Umbilical cord (tissue), 2 donors: ENCODE measurements around the gene WASHC4. TPM values are rescaled to one million over a fixed set of nuclear protein-coding genes. Genes with fewer than 3 reads are reported as not detected.

ENCODE experiments used
- DNase-seq: peaks from one replicate; pipeline ENCODE4 v3.0.0-alpha.2; 2015; ENCODE audit warnings: low spot score
- total RNA-seq: library from RNA; depleted of rRNA; stranded (reverse); fragments of >200 nt; gene quantifications from one replicate; pipeline ENCODE4 v1.2.3, GENCODE V29; 2014; ENCODE audit warnings: low replicate concordance; ENCODE audit not compliant: insufficient read depth

Gene WASHC4
- 174 TPM for total RNA-seq

- DNase-seq = peak; percentile 97
These were observed at the start of gene WASHC4 for GRCh38 chr12:105107494-105108371. Gene WASHC4 (plus strand): TSS chr12:105107731. CDS start chr12:105107801, 70 bp downstream.

GRCh38 chr12:105060715-105061378 lies 46.7 kb upstream of the WASHC4 start:
- no peak for DNase-seq

- DNase-seq = peak; percentile 41
These were observed 42.9 kb upstream of the WASHC4 start for GRCh38 chr12:105064564-105065178.

- no peak for DNase-seq
These were observed 40.0 kb upstream of the WASHC4 start for GRCh38 chr12:105067511-105068031.

GRCh38 chr12:105069936-105070702 lies 37.4 kb upstream of the WASHC4 start:
- no peak for DNase-seq

- DNase-seq = no peak
These were observed 35.5 kb upstream of the WASHC4 start for GRCh38 chr12:105071981-105072380.

GRCh38 chr12:105072888-105073488 lies 34.5 kb upstream of the WASHC4 start:
- DNase-seq = no peak

- no peak for DNase-seq
These were observed 31.4 kb upstream of the WASHC4 start for GRCh38 chr12:105076098-105076497.

GRCh38 chr12:105076913-105077312 lies 30.6 kb upstream of the WASHC4 start:
- DNase-seq = no peak

- no peak for DNase-seq
These were observed 30.1 kb upstream of the WASHC4 start for GRCh38 chr12:105077435-105077834.

GRCh38 chr12:105078712-105079570 lies 28.6 kb upstream of the WASHC4 start:
- no peak for DNase-seq

GRCh38 chr12:105083031-105083430 lies 24.5 kb upstream of the WASHC4 start:
- no peak for DNase-seq

GRCh38 chr12:105083551-105084105 lies 23.9 kb upstream of the WASHC4 start:
- DNase-seq = peak; percentile 74

GRCh38 chr12:105084251-105085250 lies 23.0 kb upstream of the WASHC4 start, which contains the start of gene ALDH1L2:
Gene ALDH1L2 (minus strand): TSS chr12:105084458. CDS start chr12:105084436, 22 bp downstream.
- peak; percentile 69 for DNase-seq

GRCh38 chr12:105085501-105085900 lies 22.0 kb upstream of the WASHC4 start:
- DNase-seq = no peak

GRCh38 chr12:105089817-105090216 lies 17.7 kb upstream of the WASHC4 start:
- DNase-seq = no peak

GRCh38 chr12:105090361-105090760 lies 17.2 kb upstream of the WASHC4 start:
- no peak for DNase-seq
